ENCODE data around the gene TMED3.

The TMED3 gene

DNA sequence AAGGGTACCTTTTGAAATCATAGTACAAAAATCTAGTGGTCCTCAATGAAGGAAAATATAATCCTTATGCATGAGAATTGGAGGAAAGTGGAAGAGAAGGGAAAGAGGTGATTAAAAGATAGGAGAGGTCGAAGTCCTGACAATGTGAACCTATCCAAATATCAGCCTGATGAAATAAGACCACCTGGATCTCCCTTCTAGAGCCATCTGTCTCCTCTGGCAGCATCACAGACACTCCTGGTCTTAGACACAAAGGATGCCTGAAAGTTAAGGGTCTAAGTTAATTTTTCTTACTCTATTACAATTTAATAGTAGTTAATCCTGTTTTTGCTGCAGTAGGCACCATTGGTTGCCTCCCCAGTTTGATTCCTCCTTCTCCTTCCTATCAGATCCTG, 11.1 kb upstream of the TMED3 start:
- H3K4me3 ChIP-seq (ENCODE audit: low read depth, low read length) = no peak overlapping the region
- TF ChIP-seq, protein P1, sequence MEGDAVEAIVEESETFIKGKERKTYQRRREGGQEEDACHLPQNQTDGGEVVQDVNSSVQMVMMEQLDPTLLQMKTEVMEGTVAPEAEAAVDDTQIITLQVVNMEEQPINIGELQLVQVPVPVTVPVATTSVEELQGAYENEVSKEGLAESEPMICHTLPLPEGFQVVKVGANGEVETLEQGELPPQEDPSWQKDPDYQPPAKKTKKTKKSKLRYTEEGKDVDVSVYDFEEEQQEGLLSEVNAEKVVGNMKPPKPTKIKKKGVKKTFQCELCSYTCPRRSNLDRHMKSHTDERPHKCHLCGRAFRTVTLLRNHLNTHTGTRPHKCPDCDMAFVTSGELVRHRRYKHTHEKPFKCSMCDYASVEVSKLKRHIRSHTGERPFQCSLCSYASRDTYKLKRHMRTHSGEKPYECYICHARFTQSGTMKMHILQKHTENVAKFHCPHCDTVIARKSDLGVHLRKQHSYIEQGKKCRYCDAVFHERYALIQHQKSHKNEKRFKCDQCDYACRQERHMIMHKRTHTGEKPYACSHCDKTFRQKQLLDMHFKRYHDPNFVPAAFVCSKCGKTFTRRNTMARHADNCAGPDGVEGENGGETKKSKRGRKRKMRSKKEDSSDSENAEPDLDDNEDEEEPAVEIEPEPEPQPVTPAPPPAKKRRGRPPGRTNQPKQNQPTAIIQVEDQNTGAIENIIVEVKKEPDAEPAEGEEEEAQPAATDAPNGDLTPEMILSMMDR (IDR thresholded peaks at IDR 0.05; ENCODE audit: low read depth, low read length) = no peak
- in situ Hi-C loops (cut with HindIII; ENCODE audit: low sequenced_read_pairs) = no loop called here
- no peak for DNase-seq (ENCODE audit: low read depth, low spot score)

DNA sequence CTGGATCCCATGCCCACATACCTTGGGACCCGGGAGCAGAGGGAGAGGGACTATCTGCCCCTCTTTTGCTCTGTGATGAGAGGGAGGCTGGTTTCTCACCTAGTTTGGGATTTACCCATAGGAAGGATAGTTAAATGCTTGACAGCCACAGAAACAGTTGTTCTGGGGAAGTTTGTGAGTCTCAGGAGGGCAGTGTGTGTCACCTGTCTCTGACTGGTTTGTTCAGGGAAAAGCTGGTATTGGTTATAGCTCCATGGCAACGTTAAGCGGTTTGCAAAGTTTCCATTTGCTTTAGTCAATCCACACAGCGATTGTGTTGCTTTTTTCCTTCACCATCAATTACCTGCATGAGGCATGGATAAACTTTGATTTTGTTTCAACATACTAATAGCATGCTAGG, 3.7 kb upstream of the TMED3 start:
- TF ChIP-seq, protein P1 (IDR thresholded peaks at IDR 0.05; ENCODE audit: low read depth, low read length) = no peak
- in situ Hi-C loops (cut with HindIII; ENCODE audit: low sequenced_read_pairs) = no loop called here
- no peak for DNase-seq (ENCODE audit: low read depth, low spot score)
- H3K4me3 ChIP-seq (ENCODE audit: low read depth, low read length) = no peak overlapping the region

DNA sequence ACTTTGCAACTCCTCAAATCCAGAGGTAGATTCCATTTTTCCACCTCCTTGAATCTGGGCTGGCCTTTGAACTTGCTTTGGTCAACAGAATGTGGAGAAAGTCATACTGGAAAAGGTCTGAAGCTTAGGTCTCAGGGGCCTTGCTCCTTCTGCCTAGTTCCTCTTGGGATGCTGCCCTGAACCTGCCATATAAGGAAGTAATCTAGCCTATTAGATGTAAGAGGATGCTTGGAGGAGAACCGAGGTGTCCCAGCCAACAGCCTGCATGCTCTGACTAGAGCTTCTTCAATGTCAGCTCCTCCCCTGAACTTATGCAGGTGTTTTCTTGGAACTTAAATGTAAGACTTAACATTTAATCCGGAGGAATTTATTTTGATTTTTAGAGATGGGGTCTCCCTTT, 2.0 kb upstream of the TMED3 start:
- TF ChIP-seq, protein P1 (IDR thresholded peaks at IDR 0.05; ENCODE audit: low read depth, low read length) = no peak
- in situ Hi-C loops (cut with HindIII; ENCODE audit: low sequenced_read_pairs) = no loop called here
- DNase-seq (ENCODE audit: low read depth, low spot score) = no peak
- no peak overlapping the region for H3K4me3 ChIP-seq (ENCODE audit: low read depth, low read length)

DNA sequence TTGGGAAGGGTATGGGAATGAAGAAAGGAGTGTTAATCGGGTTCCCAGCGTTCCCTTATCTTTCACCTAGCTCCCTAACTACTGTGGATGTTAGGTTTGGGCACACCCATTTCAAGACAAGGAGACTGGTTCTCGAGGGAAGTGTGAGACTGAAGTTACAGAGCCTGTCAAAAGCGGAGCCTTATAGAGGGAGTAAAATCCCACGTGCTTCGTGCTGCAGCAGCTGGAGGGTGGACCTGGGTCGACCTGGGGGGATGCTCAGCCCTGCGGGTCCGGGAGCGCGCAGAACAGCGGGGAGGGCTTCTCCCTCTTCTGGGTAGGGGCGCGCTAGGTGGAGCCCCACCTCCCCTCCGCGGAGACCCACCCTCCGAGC, 314 bp upstream of the TMED3 start:
- H3K4me3 ChIP-seq (ENCODE audit: low read depth, low read length) = peak overlapping the region; percentile 89
- peak; percentile 41 for DNase-seq (ENCODE audit: low read depth, low spot score)
- in situ Hi-C loops (cut with HindIII; ENCODE audit: low sequenced_read_pairs) = no loop called here
- TF ChIP-seq, protein P1 (IDR thresholded peaks at IDR 0.05; ENCODE audit: low read depth, low read length) = no peak

DNA sequence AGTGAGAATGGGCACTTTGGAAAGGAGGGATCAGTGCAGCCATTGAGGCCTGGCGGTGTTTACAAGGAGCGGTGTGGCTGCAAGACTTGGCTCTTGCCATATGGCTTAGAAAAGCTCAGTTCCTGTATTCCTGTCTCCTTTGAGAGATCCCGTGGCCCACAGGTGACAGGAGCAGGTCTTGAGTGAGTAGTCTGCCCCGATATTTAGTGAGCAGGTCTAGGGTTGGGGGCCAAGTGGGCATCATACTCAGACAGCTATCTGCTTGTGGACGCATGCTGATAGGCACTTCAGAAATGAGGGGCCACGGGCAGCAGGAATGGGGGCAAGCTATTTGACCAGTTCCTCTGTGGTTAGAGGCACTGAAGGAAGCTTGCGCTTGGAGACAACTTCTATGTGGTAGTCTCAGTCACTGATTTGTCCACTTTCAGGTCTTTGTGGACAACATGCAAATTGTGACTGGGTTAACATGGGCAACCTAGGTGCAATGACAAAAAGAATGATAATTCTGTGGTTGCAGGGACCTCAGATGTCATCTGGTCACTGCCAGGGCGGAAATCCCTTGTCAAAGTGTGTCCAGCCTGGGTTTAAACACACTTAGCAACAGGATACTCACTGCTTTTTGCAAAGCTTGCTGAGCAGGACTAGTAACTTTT, 1.1 kb downstream of the TMED3 start:
- peak overlapping the region; percentile 89 for H3K4me3 ChIP-seq (ENCODE audit: low read depth, low read length)
- TF ChIP-seq, protein P1 (IDR thresholded peaks at IDR 0.05; ENCODE audit: low read depth, low read length) = no peak
- DNase-seq (ENCODE audit: low read depth, low spot score) = no peak
- in situ Hi-C loops (cut with HindIII; ENCODE audit: low sequenced_read_pairs) = no loop called here

DNA sequence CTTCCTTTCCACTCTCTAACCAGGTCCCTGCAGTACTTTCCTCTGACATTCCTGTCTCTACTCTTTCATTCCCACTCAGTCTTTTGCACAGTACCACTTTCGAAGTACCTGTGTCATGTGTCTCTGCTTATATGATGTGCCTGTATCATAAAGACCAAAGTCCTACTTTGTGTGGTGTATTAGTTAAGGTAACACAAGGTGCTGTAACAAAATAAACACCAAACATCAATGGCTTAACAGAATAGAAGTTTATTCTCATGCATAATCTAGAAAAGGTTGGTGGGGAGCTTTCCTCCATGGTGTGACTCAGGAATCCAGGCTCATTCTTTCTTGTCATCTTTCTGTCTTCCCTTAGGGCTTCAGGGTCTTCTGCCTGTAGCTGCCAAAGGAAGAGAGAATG, 3.3 kb downstream of the TMED3 start:
- TF ChIP-seq, protein P1 (IDR thresholded peaks at IDR 0.05; ENCODE audit: low read depth, low read length) = no peak
- no peak overlapping the region for H3K4me3 ChIP-seq (ENCODE audit: low read depth, low read length)
- no peak for DNase-seq (ENCODE audit: low read depth, low spot score)
- in situ Hi-C loops (cut with HindIII; ENCODE audit: low sequenced_read_pairs) = no loop called here

All from astrocyte of the spinal cord (primary cell).